Neural crest cell (in vitro differentiated cells): ENCODE measurements around the gene SEPTIN8. TPM values are rescaled to one million over a fixed set of nuclear protein-coding genes. Genes with fewer than 3 reads are reported as not detected.

Source experiments
- DNase-seq: peaks from one replicate; pipeline ENCODE4 v3.0.0; 2021; ENCODE audit warnings: low read depth, mixed read lengths, low spot score
- H3K27ac Mint-ChIP-seq: one replicate; pipeline ENCODE4 v1.8.0; 2021; ENCODE audit warnings: mild to moderate bottlenecking, mixed read lengths; ENCODE audit not compliant: unreplicated experiment
- H3K27me3 Mint-ChIP-seq: 2 replicates; pipeline ENCODE4 v1.8.0; 2021; ENCODE audit warnings: low read depth, mild to moderate bottlenecking, mixed read lengths
- H3K36me3 Mint-ChIP-seq: 2 replicates; pipeline ENCODE4 v1.8.0; 2021; ENCODE audit warnings: low read depth, mild to moderate bottlenecking, mixed read lengths
- H3K4me1 Mint-ChIP-seq: 2 replicates; pipeline ENCODE4 v1.8.0; 2021; ENCODE audit warnings: mixed read lengths
- H3K4me3 Mint-ChIP-seq: one replicate; pipeline ENCODE4 v1.8.0; 2021; ENCODE audit warnings: mild to moderate bottlenecking, mixed read lengths
- H3K9me3 Mint-ChIP-seq: 2 replicates; pipeline ENCODE4 v1.8.0; 2021; ENCODE audit warnings: mixed read lengths
- CTCF ChIP-seq: fragments of 200-600 bp; sonication (generic); conservative IDR thresholded peaks from 2 replicates; pipeline ENCODE4 v1.5.0; 2021; ENCODE audit warnings: antibody characterized with exemption, mild to moderate bottlenecking
- total RNA-seq: library from RNA; stranded (reverse); gene quantifications from 2 replicates; pipeline ENCODE4 v1.2.1, GENCODE V29; 2021

The SEPTIN8 gene
- total RNA-seq, 1 donor from 2014 or later: 71.1 TPM

GRCh38 chr5:132708645-132709044 is 68.4 kb downstream of the SEPTIN8 start:
- Mint-ChIP-seq H3K4me3 (no peak overlapping the region), H3K9me3 (no peaks in the 10 kb centered on the region), H3K36me3 (peaks cover 10% of the 10 kb centered on the region), H3K27ac (no peak overlapping the region), H3K4me1 (no peaks in the 10 kb centered on the region), H3K27me3 (no peaks in the 10 kb centered on the region)
- TF ChIP-seq CTCF: no peak
- DNase-seq: no peak

GRCh38 chr5:132704875-132705274 is 72.2 kb downstream of the SEPTIN8 start:
- Mint-ChIP-seq H3K27me3 (no peaks in the 10 kb centered on the region), H3K4me3 (no peak overlapping the region), H3K4me1 (no peaks in the 10 kb centered on the region), H3K27ac (no peak overlapping the region), H3K36me3 (peaks cover 20% of the 10 kb centered on the region), H3K9me3 (no peaks in the 10 kb centered on the region)
- no peak for DNase-seq
- TF ChIP-seq CTCF: no peak

Other genes with a start within 250 kb of the SEPTIN8 start
- gene IL5, start 233.7 kb downstream of the SEPTIN8 start, total RNA-seq: not detected in 2 replicates
- gene RAD50, start 220.3 kb downstream of the SEPTIN8 start, total RNA-seq: 35.2 and 37.1 TPM in 2 replicates
- gene IL13, start 119.1 kb downstream of the SEPTIN8 start, total RNA-seq: not detected in 2 replicates
- gene IL4, start 103.2 kb downstream of the SEPTIN8 start, total RNA-seq: not detected in 2 replicates
- gene KIF3A, start 39.7 kb downstream of the SEPTIN8 start, total RNA-seq: 22.6 and 23.8 TPM in 2 replicates
- not detected in 2 replicates for gene CCNI2, start 29.8 kb downstream of the SEPTIN8 start, total RNA-seq
- not detected in 2 replicates for gene SOWAHA, start 36.1 kb upstream of the SEPTIN8 start, total RNA-seq
- 5.7 and 6.5 TPM in 2 replicates for gene SHROOM1, start 53.4 kb upstream of the SEPTIN8 start, total RNA-seq
- 0.49 and 0.89 TPM in 2 replicates for gene GDF9, start 89.2 kb upstream of the SEPTIN8 start, total RNA-seq
- 274 and 293 TPM in 2 replicates for gene UQCRQ, start 89.4 kb upstream of the SEPTIN8 start, total RNA-seq
- 2.9 and 3.1 TPM in 2 replicates for gene LEAP2, start 96.4 kb upstream of the SEPTIN8 start, total RNA-seq
- gene AFF4, start 186.4 kb upstream of the SEPTIN8 start, total RNA-seq: 64.7 and 67.5 TPM in 2 replicates
- gene ZCCHC10, start 249.3 kb upstream of the SEPTIN8 start, total RNA-seq: 26.5 and 29.2 TPM in 2 replicates